B cell (primary cell): Measurements from ENCODE around the gene TRPM7.

Experiments used
- CTCF ChIP-seq: fragments of 200-600 bp; IDR thresholded peaks from one replicate; pipeline ENCODE4 v1.8.0; 2022; ENCODE audit warnings: antibody characterized with exemption, mild to moderate bottlenecking
- EZH2 ChIP-seq: IDR thresholded peaks from 2 replicates; pipeline ENCODE4 v1.6.1; 2012; ENCODE audit warnings: borderline replicate concordance, low read depth, mild to moderate bottlenecking, moderate library complexity, low read length; ENCODE audit not compliant: insufficient read depth, poor library complexity, severe bottlenecking

- TF ChIP-seq EZH2 (no peak), CTCF (no peak)
Measured at GRCh38 chr15:50702762-50703334, 16.3 kb upstream of the TRPM7 start.
